T-helper 2 cell treated with Interferon-gamma antibody and Interleukin-4, amounts not matched to agents 5 μg/mL and 100 μg/mL, for 36 hours (primary cell): ENCODE results near the gene UBQLNL.

Experiments used
- DNase-seq: peaks from one replicate; pipeline ENCODE4 v3.0.0; 2021; ENCODE audit warnings: low spot score
- H3K27ac Mint-ChIP-seq: one replicate; pipeline ENCODE4 v1.8.0; 2021; ENCODE audit warnings: mild to moderate bottlenecking, mixed read lengths
- H3K27me3 Mint-ChIP-seq: one replicate; pipeline ENCODE4 v1.8.0; 2021; ENCODE audit warnings: low read depth, mixed read lengths
- H3K36me3 Mint-ChIP-seq: one replicate; pipeline ENCODE4 v1.8.0; 2021; ENCODE audit warnings: low read depth, mixed read lengths
- H3K4me1 Mint-ChIP-seq: one replicate; pipeline ENCODE4 v1.8.0; 2021; ENCODE audit warnings: low read depth, mixed read lengths
- H3K4me3 Mint-ChIP-seq: one replicate; pipeline ENCODE4 v1.8.0; 2022; ENCODE audit warnings: mild to moderate bottlenecking, moderate library complexity, mixed read lengths
- H3K9me3 Mint-ChIP-seq: one replicate; pipeline ENCODE4 v1.8.0; 2021; ENCODE audit warnings: mixed read lengths

Gene UBQLNL

GRCh38 chr11:5528495-5528894, 12.0 kb upstream of the UBQLNL start:
- Mint-ChIP-seq H3K27ac (no peak overlapping the region), H3K27me3 (no peaks in the 10 kb centered on the region), H3K4me3 (no peak overlapping the region), H3K36me3 (no peaks in the 10 kb centered on the region), H3K4me1 (no peaks in the 10 kb centered on the region), H3K9me3 (no peaks in the 10 kb centered on the region)
- no peak for DNase-seq

- Mint-ChIP-seq H3K36me3 (no peaks in the 10 kb centered on the region), H3K4me1 (no peaks in the 10 kb centered on the region), H3K9me3 (no peaks in the 10 kb centered on the region), H3K27ac (no peak overlapping the region), H3K4me3 (no peak overlapping the region), H3K27me3 (no peaks in the 10 kb centered on the region)
- no peak for DNase-seq
These were observed 11.2 kb upstream of the UBQLNL start for GRCh38 chr11:5527716-5528115.

DNA sequence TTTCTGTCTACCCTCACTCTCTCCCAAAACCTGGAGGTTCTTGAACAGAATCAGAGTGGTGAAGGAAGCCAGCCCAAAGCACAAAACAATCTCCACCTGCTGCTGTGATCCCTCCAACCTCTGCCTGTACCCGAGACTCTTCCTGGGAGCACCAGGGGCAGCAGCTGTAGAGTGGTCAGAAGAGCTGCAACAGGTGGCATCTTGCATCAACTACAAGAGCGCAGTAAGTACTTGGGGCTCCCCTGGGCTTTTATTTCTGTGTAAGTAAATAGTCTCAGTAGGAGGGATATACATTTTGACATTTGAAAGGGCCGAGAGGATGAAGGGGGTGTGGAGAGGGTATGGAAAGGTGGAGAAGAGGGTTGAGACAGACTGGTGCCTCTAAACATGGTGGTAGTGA, 8.3 kb upstream of the UBQLNL start:
- DNase-seq: no peak
- Mint-ChIP-seq H3K4me3 (no peak overlapping the region), H3K27me3 (no peaks in the 10 kb centered on the region), H3K27ac (no peak overlapping the region), H3K36me3 (no peaks in the 10 kb centered on the region), H3K9me3 (no peaks in the 10 kb centered on the region), H3K4me1 (no peaks in the 10 kb centered on the region)

- DNase-seq: no peak
- Mint-ChIP-seq H3K27me3 (no peaks in the 10 kb centered on the region), H3K4me3 (no peak overlapping the region), H3K4me1 (no peaks in the 10 kb centered on the region), H3K27ac (no peak overlapping the region), H3K9me3 (no peaks in the 10 kb centered on the region), H3K36me3 (no peaks in the 10 kb centered on the region)
These were observed 5.8 kb upstream of the UBQLNL start for GRCh38 chr11:5522308-5522707.

DNA sequence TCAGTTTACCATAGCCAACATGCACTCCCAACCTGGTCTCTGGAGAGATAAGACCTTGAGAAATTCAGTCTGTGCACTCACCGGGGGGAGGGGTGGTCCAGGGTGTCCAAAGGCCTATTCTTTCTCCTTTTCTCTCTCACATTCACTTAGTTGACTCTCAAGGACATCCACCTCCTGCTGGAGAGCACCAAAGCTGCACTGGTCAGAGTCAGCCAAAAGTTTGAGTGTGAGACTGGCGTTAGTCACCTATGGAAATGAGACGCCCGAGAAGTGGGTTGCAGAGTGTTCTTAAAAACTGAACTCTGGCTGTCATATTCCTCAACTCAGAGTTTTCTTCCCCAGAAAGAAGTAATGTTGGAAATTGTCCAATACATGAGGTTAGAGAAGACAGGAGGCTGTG, 5.0 kb upstream of the UBQLNL start:
- H3K27me3 Mint-ChIP-seq: no peaks in the 10 kb centered on the region
- no peaks in the 10 kb centered on the region for H3K4me1 Mint-ChIP-seq
- no peak for DNase-seq
- H3K27ac Mint-ChIP-seq: no peak overlapping the region
- no peak overlapping the region for H3K4me3 Mint-ChIP-seq
- no peaks in the 10 kb centered on the region for H3K9me3 Mint-ChIP-seq
- no peaks in the 10 kb centered on the region for H3K36me3 Mint-ChIP-seq

DNA sequence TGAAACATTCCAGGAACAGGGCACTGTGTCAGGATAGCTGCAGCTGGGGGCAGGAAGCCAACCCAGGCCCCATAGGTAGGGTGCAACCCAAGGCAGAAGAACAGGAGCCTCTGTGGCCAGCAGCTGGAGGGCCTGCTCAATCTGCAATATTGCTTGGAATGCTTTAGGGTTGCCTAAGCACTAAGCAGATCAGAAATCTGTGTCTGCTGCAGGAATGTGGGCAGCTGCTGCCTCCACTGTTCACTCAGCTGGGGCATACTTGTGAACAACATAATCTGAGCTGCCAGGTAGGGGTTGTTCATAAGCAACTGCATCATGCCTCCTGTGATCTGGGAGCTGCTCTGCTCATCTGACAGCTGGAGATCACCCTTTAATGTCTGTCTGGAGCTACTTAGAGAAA, 1.7 kb downstream of the UBQLNL start:
- no peak for DNase-seq
- Mint-ChIP-seq H3K9me3 (no peaks in the 10 kb centered on the region), H3K4me1 (no peaks in the 10 kb centered on the region), H3K4me3 (no peak overlapping the region), H3K27ac (no peak overlapping the region), H3K36me3 (no peaks in the 10 kb centered on the region), H3K27me3 (peaks cover 7% of the 10 kb centered on the region)

- H3K4me3 Mint-ChIP-seq: no peak within 1 kb of the TSS
- H3K4me1 Mint-ChIP-seq: no peaks in the 10 kb centered on the region
- no peaks in the 10 kb centered on the region for H3K9me3 Mint-ChIP-seq
- H3K27me3 Mint-ChIP-seq: peaks cover 7% of the 10 kb centered on the region
- no peaks in the 10 kb centered on the region for H3K36me3 Mint-ChIP-seq
- DNase-seq: no peak
- H3K27ac Mint-ChIP-seq: no peak within 1 kb of the TSS
These were observed 6.7 kb downstream of the UBQLNL start, which contains the start of gene UBQLN3 for GRCh38 chr11:5509803-5510202. Gene UBQLN3 (minus strand): TSS chr11:5509957. CDS start chr11:5509558, 399 bp downstream.

GRCh38 chr11:5508605-5509004, 7.9 kb downstream of the UBQLNL start:
- Mint-ChIP-seq H3K9me3 (no peaks in the 10 kb centered on the region), H3K4me3 (no peak overlapping the region)

DNA sequence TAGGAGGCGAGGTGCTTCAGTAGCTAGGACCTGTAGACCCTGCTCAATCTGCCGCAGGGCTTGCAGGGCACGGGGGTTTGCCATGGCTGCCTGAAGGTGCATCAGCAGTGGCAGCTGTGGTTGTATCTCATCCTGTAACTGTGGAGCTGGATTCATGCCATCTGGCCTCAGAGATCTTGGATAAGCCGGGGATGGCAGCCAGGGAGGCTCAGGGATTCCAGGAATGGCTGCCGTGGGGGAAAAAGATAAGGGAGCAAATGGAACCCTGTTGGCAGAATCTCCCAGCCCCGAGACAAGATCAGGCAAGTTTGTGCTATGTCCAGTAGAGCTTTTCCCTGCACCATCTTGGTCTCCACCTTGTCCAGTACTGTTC, 8.6 kb downstream of the UBQLNL start:
- DNase-seq: no peak
- H3K27me3 Mint-ChIP-seq: peaks cover 7% of the 10 kb centered on the region
- no peaks in the 10 kb centered on the region for H3K9me3 Mint-ChIP-seq
- no peaks in the 10 kb centered on the region for H3K36me3 Mint-ChIP-seq
- H3K4me1 Mint-ChIP-seq: no peaks in the 10 kb centered on the region
- no peak overlapping the region for H3K27ac Mint-ChIP-seq
- no peak overlapping the region for H3K4me3 Mint-ChIP-seq

More at GRCh38 chr11:5508605-5509004, 7.9 kb downstream of the UBQLNL start:
- Mint-ChIP-seq H3K4me1 (no peaks in the 10 kb centered on the region), H3K27ac (no peak overlapping the region), H3K36me3 (no peaks in the 10 kb centered on the region), H3K27me3 (peaks cover 7% of the 10 kb centered on the region)
- no peak for DNase-seq

DNA sequence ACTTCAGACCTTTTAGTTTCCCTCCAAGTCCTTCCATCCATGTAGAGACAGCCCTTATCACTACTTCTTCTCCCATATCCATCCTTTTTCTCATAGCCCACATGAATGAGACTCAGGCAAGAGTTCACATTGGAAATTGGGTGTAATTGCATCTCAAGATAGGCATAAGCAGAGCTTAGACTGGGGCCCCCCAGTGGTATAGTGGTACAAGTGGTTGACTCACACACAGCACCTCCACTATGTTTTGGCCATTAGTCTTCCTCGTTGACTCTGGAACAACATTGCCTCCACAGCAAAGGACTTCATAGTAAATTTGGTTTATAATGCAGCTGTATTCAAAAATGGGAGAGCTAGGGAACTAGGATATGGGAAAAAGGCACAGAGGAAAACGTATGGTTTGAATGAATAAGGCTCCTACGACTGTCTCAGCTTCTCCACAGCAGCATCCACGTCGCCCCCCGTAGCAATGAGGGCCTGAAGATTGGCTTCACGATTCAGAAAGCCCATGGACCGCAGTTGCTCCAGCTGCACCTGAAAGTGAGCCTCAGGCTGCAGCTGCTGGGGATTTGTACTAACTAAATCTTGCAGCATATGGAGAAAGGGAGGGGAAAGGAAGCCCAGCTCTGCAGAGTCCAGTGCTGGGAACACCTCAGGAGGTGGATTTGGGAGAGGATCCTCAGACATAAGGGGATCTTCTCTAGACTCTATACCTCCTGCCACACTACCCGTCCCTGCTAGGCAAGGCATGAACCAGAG, 9.1 kb downstream of the UBQLNL start:
- Mint-ChIP-seq H3K4me1 (no peaks in the 10 kb centered on the region), H3K36me3 (no peaks in the 10 kb centered on the region), H3K27ac (no peak overlapping the region), H3K4me3 (no peak overlapping the region), H3K27me3 (peaks cover 6% of the 10 kb centered on the region), H3K9me3 (no peaks in the 10 kb centered on the region)
- DNase-seq: no peak

DNA sequence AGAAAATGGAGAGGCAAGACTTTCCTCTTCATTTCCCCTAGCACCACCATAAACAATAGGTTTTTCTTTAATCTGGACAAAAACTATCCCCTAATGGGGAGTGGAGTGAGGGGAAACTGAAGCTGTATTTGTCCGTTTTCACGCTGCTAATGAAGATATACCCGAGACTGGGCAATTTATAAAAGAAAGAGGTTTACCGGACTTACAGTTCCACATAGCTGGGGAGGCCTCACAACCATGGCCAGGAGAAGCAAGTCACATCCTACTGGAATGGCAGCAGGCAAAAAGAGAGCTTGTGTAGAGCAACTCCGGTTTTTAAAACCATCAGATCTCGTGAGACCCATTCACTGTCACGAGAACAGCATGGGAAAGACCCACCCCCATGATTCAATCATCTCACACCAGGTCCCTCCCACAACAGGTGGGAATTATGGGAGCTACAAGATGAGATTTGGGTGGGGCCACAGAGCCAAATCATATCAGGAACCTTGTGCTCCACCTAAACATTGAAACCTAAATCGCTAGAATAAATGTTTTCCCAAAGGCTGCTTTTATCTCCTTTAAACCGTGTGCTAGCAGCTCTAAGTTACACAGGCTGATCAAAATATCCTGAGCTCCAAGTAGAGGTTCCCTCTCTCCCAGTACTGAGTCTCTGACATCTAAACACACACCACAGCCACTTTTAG, 11.0 kb downstream of the UBQLNL start:
- H3K27ac Mint-ChIP-seq: no peak overlapping the region
- no peaks in the 10 kb centered on the region for H3K9me3 Mint-ChIP-seq
- no peaks in the 10 kb centered on the region for H3K27me3 Mint-ChIP-seq
- H3K4me1 Mint-ChIP-seq: no peaks in the 10 kb centered on the region
- DNase-seq: no peak
- no peaks in the 10 kb centered on the region for H3K36me3 Mint-ChIP-seq
- no peak overlapping the region for H3K4me3 Mint-ChIP-seq

DNA sequence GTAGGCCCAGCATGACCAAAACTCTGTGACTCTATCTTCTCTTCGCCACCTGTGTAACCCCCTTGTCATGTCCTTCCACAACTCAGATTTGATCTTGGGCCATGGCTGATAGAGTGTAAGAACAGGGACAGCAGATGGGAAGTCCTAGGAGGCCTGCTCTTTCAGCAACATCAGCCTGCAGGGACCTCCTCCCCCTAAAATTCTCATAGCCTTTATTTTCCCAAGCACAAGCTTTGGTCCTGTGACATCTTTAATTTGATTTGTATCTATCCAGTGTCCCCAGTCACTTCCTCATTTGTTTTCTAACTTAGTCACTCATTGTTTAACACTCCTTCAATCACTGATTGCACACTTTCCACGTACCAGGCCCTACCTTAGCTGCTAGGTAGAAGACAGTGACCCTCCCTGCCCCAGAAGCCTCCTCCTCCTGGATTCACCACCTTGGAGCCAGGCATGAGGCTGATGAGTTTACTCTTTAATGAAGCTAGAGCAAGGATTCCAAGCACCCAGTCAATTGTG, 12.0 kb downstream of the UBQLNL start:
- Mint-ChIP-seq H3K9me3 (no peaks in the 10 kb centered on the region), H3K36me3 (no peaks in the 10 kb centered on the region), H3K27me3 (no peaks in the 10 kb centered on the region), H3K4me3 (no peak overlapping the region), H3K4me1 (no peaks in the 10 kb centered on the region), H3K27ac (no peak overlapping the region)
- DNase-seq: no peak

DNA sequence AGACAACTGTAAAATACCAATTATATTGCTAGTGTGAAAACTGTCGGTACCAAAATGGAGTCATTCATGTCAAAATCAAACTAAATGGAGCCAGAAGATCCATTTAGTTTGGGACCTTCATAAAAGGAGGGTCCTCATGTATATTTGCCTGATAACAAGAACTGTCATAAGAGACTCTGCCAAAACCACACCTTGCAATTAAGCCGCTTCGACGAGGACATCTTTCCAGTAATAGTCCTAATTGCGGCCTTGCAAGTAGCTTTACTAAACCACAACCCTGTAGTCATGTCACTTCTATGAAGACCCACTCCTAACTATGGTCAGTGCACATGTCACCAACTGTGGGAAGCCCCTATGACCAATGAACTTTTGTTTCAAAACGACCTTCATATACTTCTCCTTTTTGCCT, 16.1 kb downstream of the UBQLNL start:
- no peaks in the 10 kb centered on the region for H3K36me3 Mint-ChIP-seq
- no peak overlapping the region for H3K27ac Mint-ChIP-seq
- H3K9me3 Mint-ChIP-seq: no peaks in the 10 kb centered on the region
- no peaks in the 10 kb centered on the region for H3K27me3 Mint-ChIP-seq
- no peaks in the 10 kb centered on the region for H3K4me1 Mint-ChIP-seq
- H3K4me3 Mint-ChIP-seq: no peak overlapping the region
- no peak for DNase-seq

- DNase-seq: no peak
- H3K4me3 Mint-ChIP-seq: no peak overlapping the region
- H3K4me1 Mint-ChIP-seq: no peaks in the 10 kb centered on the region
- no peaks in the 10 kb centered on the region for H3K9me3 Mint-ChIP-seq
- no peaks in the 10 kb centered on the region for H3K36me3 Mint-ChIP-seq
- H3K27me3 Mint-ChIP-seq: no peaks in the 10 kb centered on the region
- no peak overlapping the region for H3K27ac Mint-ChIP-seq
These were observed 16.8 kb downstream of the UBQLNL start for GRCh38 chr11:5499671-5500070.
